ENCODE data around the gene NFE2L2.

Gene NFE2L2

GRCh38 chr2:177287814-177288213 lies 23.3 kb upstream of the NFE2L2 start:
- H3K36me3 ChIP-seq (ENCODE audit: control insufficient read depth in 4 of 4, insufficient read depth in 4 of 4, low read length in 3 of 4): peaks cover 3 to 7% (median 5%) of the 10 kb centered on the region in 4 experiments
- ChIA-PET CTCF (interaction anchor here (1.0 to 2.7 kb wide), 4 partner anchors 16 to 123 kb away, joined by 3 to 19 read pairs (median 4); partner anchors contain the start of gene NFE2L2), POLR2A (no interaction called here)
- DNase-seq: no peak
- H3K4me3 ChIP-seq (ENCODE audit: control insufficient read depth in 1 of 7, extremely low read depth in 1 of 7, insufficient read depth in 4 of 7, low read depth in 2 of 7, low read length in 6 of 7): no peak overlapping the region
- peaks cover 0 to 34% (median 7%) of the 10 kb centered on the region in 4 experiments for H3K4me1 ChIP-seq (ENCODE audit: control extremely low read depth in 1 of 4, control insufficient read depth in 4 of 4, insufficient read depth in 4 of 4, low read length in 3 of 4)
- H3K27ac ChIP-seq (ENCODE audit: insufficient read depth in 1 of 2, low read depth in 1 of 2, low read length in 2 of 2, poor library complexity in 1 of 2, severe bottlenecking in 2 of 2): no peak overlapping the region
- no peaks in the 10 kb centered on the region for H3K27me3 ChIP-seq (replicated peaks in 2 of 5; ENCODE audit: control insufficient read depth in 4 of 5, insufficient read depth in 5 of 5, low read length in 4 of 5)
- WGBS (ENCODE audit: insufficient coverage): 100% methylated on average over 1 of the region's 1 CpG
- H3K9me3 ChIP-seq (ENCODE audit: control extremely low read depth in 1 of 5, control insufficient read depth in 4 of 5, insufficient read depth in 2 of 5, low read depth in 1 of 5, low read length in 4 of 5): no peaks in the 10 kb centered on the region

GRCh38 chr2:177285892-177286715 lies 21.6 kb upstream of the NFE2L2 start:
- ChIA-PET POLR2A (interaction anchor here (1.3 kb wide), 1 partner anchor 23 kb away, joined by 3 read pairs; no protein-coding TSS in a partner anchor), CTCF (interaction anchor here (1.0 to 5.6 kb wide), 4 partner anchors 8 to 121 kb away, joined by 3 to 42 read pairs (median 6); partner anchors contain the start of gene NFE2L2)
- DNase-seq: no peak
- no peaks in the 10 kb centered on the region for H3K9me3 ChIP-seq (ENCODE audit: control extremely low read depth in 1 of 5, control insufficient read depth in 4 of 5, insufficient read depth in 2 of 5, low read depth in 1 of 5, low read length in 4 of 5)
- H3K4me3 ChIP-seq (ENCODE audit: control insufficient read depth in 1 of 7, extremely low read depth in 1 of 7, insufficient read depth in 4 of 7, low read depth in 2 of 7, low read length in 6 of 7): no peak overlapping the region
- H3K27me3 ChIP-seq (replicated peaks in 2 of 5; ENCODE audit: control insufficient read depth in 4 of 5, insufficient read depth in 5 of 5, low read length in 4 of 5): no peaks in the 10 kb centered on the region
- 100% methylated on average over 1 of the region's 2 CpGs for WGBS (ENCODE audit: insufficient coverage)
- peaks cover 2 to 51% (median 7%) of the 10 kb centered on the region in 4 experiments for H3K4me1 ChIP-seq (ENCODE audit: control extremely low read depth in 1 of 4, control insufficient read depth in 4 of 4, insufficient read depth in 4 of 4, low read length in 3 of 4)
- peaks cover 3 to 7% (median 5%) of the 10 kb centered on the region in 4 experiments for H3K36me3 ChIP-seq (ENCODE audit: control insufficient read depth in 4 of 4, insufficient read depth in 4 of 4, low read length in 3 of 4)
- no peak overlapping the region for H3K27ac ChIP-seq (ENCODE audit: insufficient read depth in 1 of 2, low read depth in 1 of 2, low read length in 2 of 2, poor library complexity in 1 of 2, severe bottlenecking in 2 of 2)

GRCh38 chr2:177284531-177284930 lies 20.0 kb upstream of the NFE2L2 start:
- WGBS (ENCODE audit: insufficient coverage): 100% methylated on average over 1 of the region's 3 CpGs
- H3K27ac ChIP-seq (ENCODE audit: insufficient read depth in 1 of 2, low read depth in 1 of 2, low read length in 2 of 2, poor library complexity in 1 of 2, severe bottlenecking in 2 of 2): no peak overlapping the region
- no peaks in the 10 kb centered on the region for H3K9me3 ChIP-seq (ENCODE audit: control extremely low read depth in 1 of 5, control insufficient read depth in 4 of 5, insufficient read depth in 2 of 5, low read depth in 1 of 5, low read length in 4 of 5)
- ChIA-PET POLR2A (no interaction called here), CTCF (interaction anchor here (1.3 to 5.6 kb wide), 2 partner anchors 10 to 50 kb away, joined by 3 to 42 read pairs; no protein-coding TSS in a partner anchor)
- H3K36me3 ChIP-seq (ENCODE audit: control insufficient read depth in 4 of 4, insufficient read depth in 4 of 4, low read length in 3 of 4): peaks cover 3 to 7% (median 5%) of the 10 kb centered on the region in 4 experiments
- no peak for DNase-seq
- H3K4me3 ChIP-seq (ENCODE audit: control insufficient read depth in 1 of 7, extremely low read depth in 1 of 7, insufficient read depth in 4 of 7, low read depth in 2 of 7, low read length in 6 of 7): no peak overlapping the region
- H3K4me1 ChIP-seq (ENCODE audit: control extremely low read depth in 1 of 4, control insufficient read depth in 4 of 4, insufficient read depth in 4 of 4, low read length in 3 of 4): peaks cover 0 to 41% (median under 1%) of the 10 kb centered on the region in 4 experiments
- H3K27me3 ChIP-seq (replicated peaks in 2 of 5; ENCODE audit: control insufficient read depth in 4 of 5, insufficient read depth in 5 of 5, low read length in 4 of 5): no peaks in the 10 kb centered on the region

DNA sequence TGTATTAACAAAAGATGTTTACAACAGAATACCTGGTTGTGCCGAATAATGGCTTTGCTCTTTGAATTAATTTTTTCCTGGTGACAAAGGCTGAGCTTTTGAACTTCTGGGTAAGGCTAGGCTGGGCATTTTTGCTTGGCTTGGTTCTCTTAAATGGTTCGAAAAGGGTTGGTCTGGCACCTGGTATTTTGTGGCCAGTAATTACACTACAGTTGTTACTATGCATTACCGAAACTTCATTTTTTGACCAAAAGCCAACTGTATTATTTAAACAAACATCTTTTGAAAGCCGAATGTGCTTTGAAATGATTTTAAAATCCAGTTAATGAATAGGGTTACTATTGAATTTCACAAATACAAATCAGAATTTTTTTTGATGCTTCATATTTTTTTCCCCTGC lies 19.4 kb upstream of the NFE2L2 start:
- Histone ChIP-seq H3K27me3 (replicated peaks in 2 of 5; ENCODE audit: control insufficient read depth in 4 of 5, insufficient read depth in 5 of 5, low read length in 4 of 5) (no peaks in the 10 kb centered on the region), H3K36me3 (ENCODE audit: control insufficient read depth in 4 of 4, insufficient read depth in 4 of 4, low read length in 3 of 4) (peaks cover 3 to 7% (median 5%) of the 10 kb centered on the region in 4 experiments), H3K4me1 (ENCODE audit: control extremely low read depth in 1 of 4, control insufficient read depth in 4 of 4, insufficient read depth in 4 of 4, low read length in 3 of 4) (peaks cover 0 to 40% (median under 1%) of the 10 kb centered on the region in 4 experiments), H3K4me3 (ENCODE audit: control insufficient read depth in 1 of 7, extremely low read depth in 1 of 7, insufficient read depth in 4 of 7, low read depth in 2 of 7, low read length in 6 of 7) (no peak overlapping the region), H3K9me3 (ENCODE audit: control extremely low read depth in 1 of 5, control insufficient read depth in 4 of 5, insufficient read depth in 2 of 5, low read depth in 1 of 5, low read length in 4 of 5) (no peaks in the 10 kb centered on the region), H3K27ac (ENCODE audit: insufficient read depth in 1 of 2, low read depth in 1 of 2, low read length in 2 of 2, poor library complexity in 1 of 2, severe bottlenecking in 2 of 2) (no peak overlapping the region)
- no peak for DNase-seq
- CTCF ChIA-PET: interaction anchor here (0.8 to 5.6 kb wide), 5 partner anchors 11 to 87 kb away, joined by 3 to 42 read pairs (median 3); no protein-coding TSS in a partner anchor
- POLR2A ChIA-PET: no interaction called here
- WGBS (ENCODE audit: insufficient coverage): no CpG with 5 or more reads among the region's 4 CpGs

GRCh38 chr2:177282787-177283572 lies 18.5 kb upstream of the NFE2L2 start:
- Histone ChIP-seq H3K4me3 (ENCODE audit: control insufficient read depth in 1 of 7, extremely low read depth in 1 of 7, insufficient read depth in 4 of 7, low read depth in 2 of 7, low read length in 6 of 7) (no peak overlapping the region), H3K27me3 (replicated peaks in 2 of 5; ENCODE audit: control insufficient read depth in 4 of 5, insufficient read depth in 5 of 5, low read length in 4 of 5) (no peaks in the 10 kb centered on the region), H3K4me1 (ENCODE audit: control extremely low read depth in 1 of 4, control insufficient read depth in 4 of 4, insufficient read depth in 4 of 4, low read length in 3 of 4) (peaks cover 0 to 40% (median under 1%) of the 10 kb centered on the region in 4 experiments), H3K9me3 (ENCODE audit: control extremely low read depth in 1 of 5, control insufficient read depth in 4 of 5, insufficient read depth in 2 of 5, low read depth in 1 of 5, low read length in 4 of 5) (no peaks in the 10 kb centered on the region), H3K27ac (ENCODE audit: insufficient read depth in 1 of 2, low read depth in 1 of 2, low read length in 2 of 2, poor library complexity in 1 of 2, severe bottlenecking in 2 of 2) (no peak overlapping the region), H3K36me3 (ENCODE audit: control insufficient read depth in 4 of 4, insufficient read depth in 4 of 4, low read length in 3 of 4) (peaks cover 3 to 7% (median 5%) of the 10 kb centered on the region in 4 experiments)
- DNase-seq: peak in 1 of 3 donors; percentile 54
- POLR2A ChIA-PET: interaction anchor here (0.5 to 1.2 kb wide), 2 partner anchors 19 to 66 kb away, joined by 3 read pairs; no protein-coding TSS in a partner anchor
- 89% methylated on average over 4 of the region's 5 CpGs for WGBS (ENCODE audit: insufficient coverage)
- CTCF ChIA-PET: interaction anchor here (0.8 to 5.6 kb wide), 11 partner anchors 9 to 122 kb away, joined by 3 to 42 read pairs (median 4); partner anchors contain the start of gene NFE2L2

DNA sequence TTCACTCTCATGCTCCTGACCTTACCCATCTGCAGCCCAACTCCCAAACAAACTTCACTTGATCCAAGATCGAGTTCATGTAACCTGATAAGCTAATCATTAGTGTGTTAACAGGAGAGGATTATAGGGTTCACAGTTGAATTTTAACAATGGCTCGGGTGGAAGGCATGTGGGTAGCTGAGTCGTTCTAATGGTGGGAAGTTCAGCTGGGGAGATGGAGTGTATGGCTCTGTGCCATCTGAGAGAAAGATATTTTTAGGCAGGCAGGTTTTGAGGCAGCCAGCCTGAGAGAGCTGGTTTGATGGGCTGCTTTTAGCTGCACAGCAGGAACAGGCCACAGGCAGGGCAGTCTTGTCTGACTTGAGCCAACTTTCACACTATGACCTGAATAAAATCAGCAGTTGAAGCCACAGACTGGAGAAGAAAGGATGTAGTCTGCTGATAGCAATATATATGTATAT lies 17.7 kb upstream of the NFE2L2 start:
- H3K4me1 ChIP-seq (ENCODE audit: control extremely low read depth in 1 of 4, control insufficient read depth in 4 of 4, insufficient read depth in 4 of 4, low read length in 3 of 4): peaks cover 0 to 40% (median under 1%) of the 10 kb centered on the region in 4 experiments
- H3K36me3 ChIP-seq (ENCODE audit: control insufficient read depth in 4 of 4, insufficient read depth in 4 of 4, low read length in 3 of 4): peaks cover 0 to 7% (median 4%) of the 10 kb centered on the region in 4 experiments
- H3K9me3 ChIP-seq (ENCODE audit: control extremely low read depth in 1 of 5, control insufficient read depth in 4 of 5, insufficient read depth in 2 of 5, low read depth in 1 of 5, low read length in 4 of 5): no peaks in the 10 kb centered on the region
- H3K27me3 ChIP-seq (replicated peaks in 2 of 5; ENCODE audit: control insufficient read depth in 4 of 5, insufficient read depth in 5 of 5, low read length in 4 of 5): no peaks in the 10 kb centered on the region
- CTCF ChIA-PET: interaction anchor here (1.1 to 5.6 kb wide), 8 partner anchors 10 to 121 kb away, joined by 3 to 42 read pairs (median 6); partner anchors contain the start of gene NFE2L2
- 53% methylated on average over 2 of the region's 3 CpGs for WGBS (ENCODE audit: insufficient coverage)
- DNase-seq: no peak
- no peak overlapping the region for H3K27ac ChIP-seq (ENCODE audit: insufficient read depth in 1 of 2, low read depth in 1 of 2, low read length in 2 of 2, poor library complexity in 1 of 2, severe bottlenecking in 2 of 2)
- H3K4me3 ChIP-seq (ENCODE audit: control insufficient read depth in 1 of 7, extremely low read depth in 1 of 7, insufficient read depth in 4 of 7, low read depth in 2 of 7, low read length in 6 of 7): no peak overlapping the region
- POLR2A ChIA-PET: interaction anchor here (0.5 to 1.2 kb wide), 3 partner anchors 19 to 67 kb away, joined by 3 to 5 read pairs (median 3); no protein-coding TSS in a partner anchor
